ENCODE measurements around the gene CHURC1. TPM values are rescaled to one million over a fixed set of nuclear protein-coding genes. Genes with fewer than 3 reads are reported as not detected.

CHURC1 gene
- total and polyA plus RNA-seq, 2 experiments from 2014 or later, result 69.1 to 162 TPM

- in situ Hi-C loops (cut with MboI), result no loop called here
- peaks cover 67% of the 10 kb centered on the region for H3K27me3 ChIP-seq (replicated peaks; ENCODE audit: insufficient read depth)
- no peaks in the 10 kb centered on the region for H3K36me3 ChIP-seq (ENCODE audit: low read depth)
- H2AFZ ChIP-seq, result no peak overlapping the region
- H3K9me2 ChIP-seq (ENCODE audit: insufficient read depth), result no peaks in the 10 kb centered on the region
- TF ChIP-seq EZH2phosphoT487 (IDR thresholded peaks at IDR 0.05; ENCODE audit: insufficient read depth, low read depth), result no peak
- TF ChIP-seq EZH2 (IDR thresholded peaks at IDR 0.05; ENCODE audit: insufficient read depth, poor library complexity, severe bottlenecking), result no peak
- no peak overlapping the region for H3K4me2 ChIP-seq (ENCODE audit: unreplicated experiment)
- no peaks in the 10 kb centered on the region for H4K20me1 ChIP-seq (ENCODE audit: insufficient read depth)
- no peaks in the 10 kb centered on the region for H3K9me3 ChIP-seq (ENCODE audit: low read depth)
- no peak overlapping the region for H3K9ac ChIP-seq
- H3K4me3 ChIP-seq, result no peak overlapping the region
- DNase-seq, result no peak
- no peak overlapping the region for H3K27ac ChIP-seq
- H3F3A ChIP-seq (ENCODE audit: insufficient read depth), result no peaks in the 10 kb centered on the region
- no peaks in the 10 kb centered on the region for H3K79me2 ChIP-seq (ENCODE audit: insufficient read depth)
- WGBS, 2 experiments (ENCODE audit: low coverage in 1 of 2, low lambda C conversion rate in 2 of 2, missing lambda C conversion rate in 2 of 2), result 39 to 50% methylated on average over 2 of the region's 2 CpGs
- no peaks in the 10 kb centered on the region for H3K4me1 ChIP-seq (ENCODE audit: insufficient read depth)
Measured at GRCh38 chr14:64868379-64868778, 45.9 kb upstream of the CHURC1 start.

GRCh38 chr14:64868841-64869240, 45.4 kb upstream of the CHURC1 start:
- Histone ChIP-seq H3K4me3 (no peak overlapping the region), H3K36me3 (ENCODE audit: low read depth) (no peaks in the 10 kb centered on the region), H3K79me2 (ENCODE audit: insufficient read depth) (no peaks in the 10 kb centered on the region), H3K9me2 (ENCODE audit: insufficient read depth) (no peaks in the 10 kb centered on the region), H3K27ac (no peak overlapping the region), H3K4me1 (ENCODE audit: insufficient read depth) (no peaks in the 10 kb centered on the region), H2AFZ (no peak overlapping the region), H3F3A (ENCODE audit: insufficient read depth) (no peaks in the 10 kb centered on the region), H3K4me2 (ENCODE audit: unreplicated experiment) (no peak overlapping the region), H4K20me1 (ENCODE audit: insufficient read depth) (no peaks in the 10 kb centered on the region), H3K27me3 (replicated peaks; ENCODE audit: insufficient read depth) (peaks cover 62% of the 10 kb centered on the region), H3K9me3 (ENCODE audit: low read depth) (no peaks in the 10 kb centered on the region), H3K9ac (no peak overlapping the region)
- in situ Hi-C loops (cut with MboI), result no loop called here
- 35 to 58% methylated on average over 1 of the region's 1 CpG for WGBS, 2 experiments (ENCODE audit: low coverage in 1 of 2, low lambda C conversion rate in 2 of 2, missing lambda C conversion rate in 2 of 2)
- DNase-seq, result no peak
- TF ChIP-seq EZH2phosphoT487 (IDR thresholded peaks at IDR 0.05; ENCODE audit: insufficient read depth, low read depth) (no peak), EZH2 (IDR thresholded peaks at IDR 0.05; ENCODE audit: insufficient read depth, poor library complexity, severe bottlenecking) (no peak)

- H3K27me3 ChIP-seq (replicated peaks; ENCODE audit: insufficient read depth), result peaks cover 59% of the 10 kb centered on the region
- WGBS, 2 experiments (ENCODE audit: low coverage in 1 of 2, low lambda C conversion rate in 2 of 2, missing lambda C conversion rate in 2 of 2), result 62 to 65% methylated on average over 2 of the region's 2 CpGs
- H3K27ac ChIP-seq, result no peak overlapping the region
Measured at GRCh38 chr14:64870160-64870559, 44.1 kb upstream of the CHURC1 start.

GRCh38 chr14:64871344-64871743, 42.9 kb upstream of the CHURC1 start:
- Histone ChIP-seq H3K27me3 (replicated peaks; ENCODE audit: insufficient read depth) (peaks cover 62% of the 10 kb centered on the region), H3K4me3 (no peak overlapping the region), H3K36me3 (ENCODE audit: low read depth) (no peaks in the 10 kb centered on the region), H3K9ac (no peak overlapping the region), H4K20me1 (ENCODE audit: insufficient read depth) (no peaks in the 10 kb centered on the region), H3K4me2 (ENCODE audit: unreplicated experiment) (no peak overlapping the region), H3K4me1 (ENCODE audit: insufficient read depth) (no peaks in the 10 kb centered on the region), H3K9me3 (ENCODE audit: low read depth) (no peaks in the 10 kb centered on the region), H2AFZ (no peak overlapping the region), H3F3A (ENCODE audit: insufficient read depth) (no peaks in the 10 kb centered on the region), H3K27ac (no peak overlapping the region), H3K9me2 (ENCODE audit: insufficient read depth) (no peaks in the 10 kb centered on the region), H3K79me2 (ENCODE audit: insufficient read depth) (no peaks in the 10 kb centered on the region)
- no peak for TF ChIP-seq EZH2 (IDR thresholded peaks at IDR 0.05; ENCODE audit: insufficient read depth, poor library complexity, severe bottlenecking)
- TF ChIP-seq EZH2phosphoT487 (IDR thresholded peaks at IDR 0.05; ENCODE audit: insufficient read depth, low read depth), result no peak
- in situ Hi-C loops (cut with MboI), result no loop called here
- DNase-seq, result no peak
- 16 to 23% methylated on average over 2 of the region's 2 CpGs for WGBS, 2 experiments (ENCODE audit: low coverage in 1 of 2, low lambda C conversion rate in 2 of 2, missing lambda C conversion rate in 2 of 2)

More at GRCh38 chr14:64870160-64870559, 44.1 kb upstream of the CHURC1 start:
- no peaks in the 10 kb centered on the region for H4K20me1 ChIP-seq (ENCODE audit: insufficient read depth)
- H3K9me2 ChIP-seq (ENCODE audit: insufficient read depth), result no peaks in the 10 kb centered on the region
- no peaks in the 10 kb centered on the region for H3K79me2 ChIP-seq (ENCODE audit: insufficient read depth)
- no peaks in the 10 kb centered on the region for H3F3A ChIP-seq (ENCODE audit: insufficient read depth)
- no peaks in the 10 kb centered on the region for H3K9me3 ChIP-seq (ENCODE audit: low read depth)
- no peak overlapping the region for H3K4me3 ChIP-seq
- no peak overlapping the region for H2AFZ ChIP-seq
- no peak for DNase-seq
- no peak overlapping the region for H3K4me2 ChIP-seq (ENCODE audit: unreplicated experiment)
- no peaks in the 10 kb centered on the region for H3K36me3 ChIP-seq (ENCODE audit: low read depth)
- in situ Hi-C loops (cut with MboI), result no loop called here
- TF ChIP-seq EZH2phosphoT487 (IDR thresholded peaks at IDR 0.05; ENCODE audit: insufficient read depth, low read depth), result no peak
- no peak for TF ChIP-seq EZH2 (IDR thresholded peaks at IDR 0.05; ENCODE audit: insufficient read depth, poor library complexity, severe bottlenecking)
- no peak overlapping the region for H3K9ac ChIP-seq
- no peaks in the 10 kb centered on the region for H3K4me1 ChIP-seq (ENCODE audit: insufficient read depth)

All from GM23248 (cell line).